ENCODE measurements around the gene EHF.
"Not testable (repeated sequence)": the region's sequence is repeated elsewhere in the genome, so short reads cannot be mapped to it uniquely, and the experiment has no call there.

- not testable (repeated sequence) for TF ChIP-seq PHF8 (CRISPR knock-in tag; IDR thresholded peaks at IDR 0.05); TAF1 (CRISPR knock-in tag; IDR thresholded peaks at IDR 0.05); CTCF (CRISPR knock-in tag; IDR thresholded peaks at IDR 0.05); SRF (IDR thresholded peaks at IDR 0.05; ENCODE audit: low read depth, low read length); ZSCAN5A (CRISPR knock-in tag; IDR thresholded peaks at IDR 0.05; ENCODE audit: borderline replicate concordance); EZH2 (conservative IDR thresholded peaks at IDR 0.05; ENCODE audit: low read depth, low read length); MAFK (conservative IDR thresholded peaks at IDR 0.05 in 1 of 2, IDR thresholded peaks at IDR 0.05 in 1 of 2; ENCODE audit: low read length in 2 of 2)
Observed at GRCh38 chr11:34692299-34692698, 71.4 kb downstream of the EHF start.

Data from HepG2 (cell line).